ENCODE results near the gene PDLIM4.

The PDLIM4 gene, protein sequence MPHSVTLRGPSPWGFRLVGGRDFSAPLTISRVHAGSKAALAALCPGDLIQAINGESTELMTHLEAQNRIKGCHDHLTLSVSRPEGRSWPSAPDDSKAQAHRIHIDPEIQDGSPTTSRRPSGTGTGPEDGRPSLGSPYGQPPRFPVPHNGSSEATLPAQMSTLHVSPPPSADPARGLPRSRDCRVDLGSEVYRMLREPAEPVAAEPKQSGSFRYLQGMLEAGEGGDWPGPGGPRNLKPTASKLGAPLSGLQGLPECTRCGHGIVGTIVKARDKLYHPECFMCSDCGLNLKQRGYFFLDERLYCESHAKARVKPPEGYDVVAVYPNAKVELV

DNA sequence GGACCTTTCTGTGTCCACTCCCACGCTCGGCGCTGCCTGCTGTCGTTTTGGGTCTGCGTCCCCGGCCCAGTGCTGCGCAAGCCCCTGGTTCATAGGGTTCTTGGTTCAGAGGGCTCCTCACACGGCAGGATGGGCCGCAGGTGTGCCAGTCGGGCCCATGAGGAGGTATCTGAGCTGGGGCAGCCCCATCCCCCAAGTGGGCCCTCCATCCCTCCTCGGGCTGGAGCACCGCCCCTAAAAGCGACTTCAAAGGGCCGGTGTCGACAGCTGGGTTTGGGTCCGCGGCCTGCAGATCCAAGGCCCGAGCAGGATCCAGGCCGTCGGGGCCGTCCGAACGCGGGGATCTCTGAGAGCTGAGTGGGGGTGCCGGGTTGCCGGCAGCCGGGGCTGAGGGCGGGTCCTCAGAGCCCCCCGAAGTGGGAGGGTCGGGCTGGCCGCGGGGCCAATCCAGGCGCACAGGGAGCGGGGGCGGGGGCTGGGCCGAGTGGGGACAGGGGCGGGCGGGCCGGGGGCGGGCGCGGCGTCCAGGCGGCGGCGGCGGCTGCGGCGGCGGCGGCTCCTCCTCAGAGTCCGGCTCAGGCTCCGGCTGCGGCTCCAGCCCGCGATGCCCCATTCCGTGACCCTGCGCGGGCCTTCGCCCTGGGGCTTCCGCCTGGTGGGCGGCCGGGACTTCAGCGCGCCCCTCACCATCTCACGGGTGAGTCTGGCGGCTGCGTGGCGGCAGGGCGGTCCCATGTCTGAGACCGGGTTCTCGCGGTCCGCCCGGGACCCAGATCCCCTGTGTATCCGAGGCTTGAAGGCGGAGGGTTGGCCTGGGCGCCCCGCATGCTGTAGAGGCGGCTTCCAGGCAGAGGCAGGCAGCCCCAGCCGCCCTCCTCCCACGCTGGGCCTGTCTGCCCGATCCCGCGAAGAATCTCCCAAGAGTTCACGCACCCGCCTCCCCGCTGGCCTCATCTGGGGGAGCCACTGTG lies at the start of gene PDLIM4:
TSS of gene PDLIM4 (plus strand) at position 566 of the 971 bp plus-strand sequence. CDS start at position 605, 39 bp downstream.
- DNase-seq (ENCODE audit: low read depth) = no peak

DNA sequence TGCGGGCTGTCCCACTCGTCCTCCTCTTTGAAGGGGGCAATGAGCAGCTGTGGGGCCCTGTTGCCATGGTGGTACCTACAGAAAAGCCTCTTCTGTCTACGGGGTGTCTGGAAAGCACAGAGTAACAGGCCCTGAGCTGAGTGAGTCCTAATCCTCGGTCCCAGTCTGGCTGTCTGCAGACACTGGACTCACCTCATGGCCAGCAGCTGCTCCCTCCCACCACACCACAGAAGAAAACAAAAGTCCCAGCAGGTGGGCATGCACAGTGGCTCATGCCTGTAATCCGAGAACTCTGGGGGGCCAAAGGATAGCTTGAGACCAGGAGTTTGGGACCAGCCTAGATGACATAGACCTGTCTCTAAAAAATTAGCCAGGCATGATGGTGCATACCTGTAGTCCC lies 49.7 kb upstream of the PDLIM4 start:
- DNase-seq (ENCODE audit: low read depth) = no peak

DNA sequence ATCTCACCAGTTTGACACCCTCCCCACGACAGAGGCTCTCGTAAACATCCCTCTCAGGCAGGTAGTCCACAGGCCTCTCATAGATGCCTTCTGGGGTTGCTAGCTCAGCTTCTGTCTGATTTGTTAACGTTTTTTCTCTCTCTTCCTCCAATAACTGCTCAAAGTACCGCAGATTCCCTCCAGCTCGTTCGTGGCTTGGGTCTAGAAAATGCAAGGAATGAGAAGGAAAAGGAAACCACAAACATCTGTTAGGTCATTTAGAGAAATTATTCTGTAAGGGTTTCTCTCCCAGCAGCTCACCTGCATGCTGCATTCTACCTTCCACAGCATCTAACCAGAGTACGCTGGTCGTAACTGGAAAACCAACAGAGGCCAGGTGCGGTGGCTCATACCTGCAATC lies 48.4 kb upstream of the PDLIM4 start:
- no peak for DNase-seq (ENCODE audit: low read depth)

DNA sequence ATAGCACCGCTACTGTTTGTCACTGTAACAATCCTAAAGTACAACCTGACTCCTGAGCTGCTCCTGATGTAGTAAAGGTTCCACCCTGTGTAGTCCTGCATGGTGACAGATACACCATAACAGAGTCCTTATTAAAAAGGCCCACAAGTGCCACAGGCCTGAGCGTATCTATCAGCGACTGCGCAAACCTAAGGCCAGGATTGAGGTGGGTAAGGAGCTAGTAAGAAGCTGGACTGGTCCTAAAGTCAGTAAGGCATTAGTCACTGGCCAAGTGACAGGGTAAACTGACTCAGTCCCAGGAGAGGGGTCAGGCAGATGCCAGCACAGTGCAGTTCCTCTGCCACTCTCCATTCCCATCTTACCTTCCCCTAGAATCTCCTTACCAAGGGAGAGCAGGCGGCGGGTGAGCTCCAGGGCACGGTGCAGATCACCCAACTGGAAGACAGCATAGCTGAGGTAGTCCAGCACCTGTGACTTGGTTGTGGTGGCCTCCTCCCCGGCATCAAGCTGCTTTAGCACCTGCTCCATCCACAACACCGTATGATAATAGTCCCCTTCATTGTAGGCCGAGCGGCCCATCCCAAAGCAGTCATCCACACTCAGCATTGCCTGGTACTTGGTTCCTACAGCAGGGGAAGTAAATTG lies 47.5 kb upstream of the PDLIM4 start:
- no peak for DNase-seq (ENCODE audit: low read depth)

- no peak for DNase-seq (ENCODE audit: low read depth)
Observed at GRCh38 chr5:132210944-132211343, 46.6 kb upstream of the PDLIM4 start.

DNA sequence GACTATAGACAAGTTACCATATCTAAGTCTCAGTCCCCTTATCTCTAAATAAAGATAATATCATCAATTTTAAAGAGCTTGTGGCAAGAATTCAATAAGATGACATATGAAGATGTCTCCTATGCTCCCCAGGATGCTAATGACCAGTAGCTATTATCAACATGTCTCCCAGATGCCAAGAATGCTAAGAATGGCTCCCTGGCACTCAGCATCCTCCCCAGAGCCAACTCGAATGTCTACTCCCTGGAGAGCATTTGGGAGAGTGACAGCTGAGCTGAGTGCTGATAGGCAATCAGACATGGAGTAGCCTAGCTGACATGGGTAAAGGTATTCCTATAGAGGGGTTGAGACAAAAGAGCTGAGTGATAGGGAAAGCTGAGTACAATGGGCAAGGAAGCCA lies 45.7 kb upstream of the PDLIM4 start:
- no peak for DNase-seq (ENCODE audit: low read depth)

- DNase-seq (ENCODE audit: low read depth) = no peak
Observed at GRCh38 chr5:132213666-132214065, 43.8 kb upstream of the PDLIM4 start.

DNA sequence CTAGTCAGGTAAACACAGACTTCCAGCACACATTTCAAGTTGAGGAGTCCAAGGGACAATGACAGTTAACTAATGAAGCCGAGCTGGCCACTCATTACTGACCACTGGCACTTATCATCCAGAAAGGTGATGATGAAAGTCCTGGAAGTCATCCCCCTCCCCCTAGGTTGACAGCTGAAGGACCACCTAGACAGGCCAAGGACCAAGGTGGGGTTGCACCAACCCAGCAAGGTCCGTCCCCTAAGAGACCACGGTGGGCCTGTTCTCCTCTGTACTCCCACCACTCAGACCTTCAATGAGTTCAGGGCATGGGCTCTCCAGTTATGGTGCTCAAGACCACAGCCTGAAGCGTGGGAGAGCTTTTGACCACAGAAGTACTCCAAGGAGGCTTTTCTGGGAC lies 43.0 kb upstream of the PDLIM4 start:
- DNase-seq (ENCODE audit: low read depth) = no peak

DNA sequence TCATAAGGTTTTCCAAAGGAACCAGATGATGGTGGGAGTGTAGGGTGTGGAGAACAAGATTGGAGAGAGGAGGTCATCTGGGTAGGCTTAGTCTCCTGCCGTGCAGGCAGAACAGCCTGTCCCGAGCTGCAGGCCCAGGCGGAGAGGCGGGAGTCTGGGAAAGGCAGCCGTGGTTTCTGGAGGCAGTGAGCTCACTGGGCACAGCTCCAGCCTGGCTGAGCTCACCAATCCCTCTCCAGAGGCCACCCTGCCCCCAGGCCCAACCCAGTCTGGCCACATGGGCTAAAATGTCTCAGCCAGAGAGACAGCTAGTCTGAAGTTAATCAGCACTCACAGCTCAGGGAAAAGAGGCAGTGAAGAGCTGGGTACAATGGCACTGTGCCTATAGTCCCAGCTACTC lies 42.2 kb upstream of the PDLIM4 start:
- no peak for DNase-seq (ENCODE audit: low read depth)

DNA sequence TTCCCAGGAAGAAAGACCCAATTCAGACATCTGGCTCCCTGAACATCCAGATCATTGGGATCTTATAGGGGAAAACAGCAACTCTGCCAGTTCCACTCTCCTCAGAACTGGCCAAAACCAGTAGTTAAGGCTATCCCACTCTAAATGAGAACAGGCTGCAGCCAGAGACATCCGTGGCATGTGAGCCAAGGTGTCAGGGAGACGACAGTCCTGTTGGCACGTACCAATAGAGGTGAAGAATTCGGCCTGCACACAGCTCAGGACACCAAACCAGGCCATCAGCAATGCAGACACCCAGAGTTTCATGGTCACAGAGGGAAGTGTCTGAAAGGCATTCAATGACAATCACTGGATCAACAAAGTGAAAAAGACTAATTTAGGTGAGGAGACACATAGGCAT lies 39.2 kb upstream of the PDLIM4 start:
- DNase-seq (ENCODE audit: low read depth) = no peak

- no peak for DNase-seq (ENCODE audit: low read depth)
Observed at GRCh38 chr5:132219289-132219970, 38.1 kb upstream of the PDLIM4 start.

GRCh38 chr5:132219981-132220380 lies 37.5 kb upstream of the PDLIM4 start:
- no peak for DNase-seq (ENCODE audit: low read depth)

GRCh38 chr5:132220491-132220890 lies 37.0 kb upstream of the PDLIM4 start:
- no peak for DNase-seq (ENCODE audit: low read depth)

GRCh38 chr5:132221781-132222648 lies 35.5 kb upstream of the PDLIM4 start:
- no peak for DNase-seq (ENCODE audit: low read depth)

GRCh38 chr5:132222649-132223038 lies 34.9 kb upstream of the PDLIM4 start:
- DNase-seq (ENCODE audit: low read depth) = no peak

GRCh38 chr5:132223861-132224260 lies 33.6 kb upstream of the PDLIM4 start:
- DNase-seq (ENCODE audit: low read depth) = no peak

DNA sequence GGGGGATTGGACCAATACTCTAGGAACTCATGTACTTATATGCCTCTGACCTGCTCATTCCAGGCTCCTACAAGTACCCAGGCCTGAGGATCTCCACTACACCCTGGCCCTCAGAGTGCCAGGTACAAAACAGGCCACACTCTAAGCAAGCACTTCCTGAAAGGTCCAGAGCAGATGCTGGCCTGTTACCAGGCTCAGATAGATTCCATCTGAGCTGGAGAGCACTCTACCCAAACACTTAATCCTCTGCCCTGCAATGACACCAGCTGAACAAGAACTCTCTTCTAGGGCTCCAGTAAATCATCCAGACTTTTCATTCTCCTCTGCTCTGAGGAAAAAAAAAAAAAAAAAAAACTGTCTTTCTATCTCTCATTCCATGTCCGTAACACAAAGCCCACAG lies 32.8 kb upstream of the PDLIM4 start:
- DNase-seq (ENCODE audit: low read depth) = no peak

GRCh38 chr5:132225165-132226032 lies 32.1 kb upstream of the PDLIM4 start:
- no peak for DNase-seq (ENCODE audit: low read depth)

- no peak for DNase-seq (ENCODE audit: low read depth)
Observed at GRCh38 chr5:132226516-132227234, 30.8 kb upstream of the PDLIM4 start.

- no peak for DNase-seq (ENCODE audit: low read depth)
Observed at GRCh38 chr5:132227235-132227484, 30.3 kb upstream of the PDLIM4 start.
